Measurements from ENCODE around the gene MACO1. TPM values are rescaled to one million over a fixed set of nuclear protein-coding genes. Genes with fewer than 3 reads are reported as not detected.

The MACO1 gene
- total RNA-seq, 1 donor from 2014 or later = 29.1 TPM

- DNase-seq = no peak
Observed at GRCh38 chr1:25544243-25544764, 113.6 kb downstream of the MACO1 start.

GRCh38 chr1:25544819-25545218 lies 114.1 kb downstream of the MACO1 start:
- DNase-seq = peak; percentile 36

DNA sequence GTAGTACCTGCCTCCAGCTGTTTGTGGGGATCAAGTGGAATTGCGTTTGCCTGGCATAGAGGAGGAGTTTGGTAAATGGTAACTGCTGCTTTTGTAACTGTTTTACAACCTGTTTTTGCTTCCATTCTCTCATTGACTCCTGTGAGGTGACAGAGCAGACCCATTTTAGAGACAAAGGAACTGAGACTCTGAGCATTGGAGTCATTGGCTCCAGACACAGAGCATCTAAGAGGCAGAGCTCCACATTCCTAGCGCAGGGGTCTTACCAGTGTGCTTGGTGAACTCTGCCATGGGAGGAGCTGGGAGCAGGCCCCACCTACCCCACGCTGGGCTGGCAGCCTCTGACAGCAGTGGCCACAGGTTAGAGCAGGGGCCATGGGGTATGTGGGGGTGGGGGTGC lies 115.1 kb downstream of the MACO1 start:
- DNase-seq = no peak

GRCh38 chr1:25546193-25546592 lies 115.5 kb downstream of the MACO1 start:
- DNase-seq = no peak

GRCh38 chr1:25548601-25549000 lies 117.9 kb downstream of the MACO1 start:
- no peak for DNase-seq

GRCh38 chr1:25549273-25550154 lies 118.8 kb downstream of the MACO1 start:
- peak; percentile 48 for DNase-seq

Other genes with a start within 250 kb of the MACO1 start
- 46.1 and 56.8 TPM in 2 replicates for gene SYF2, start 198.4 kb upstream of the MACO1 start, total RNA-seq
- gene RSRP1, start 183.4 kb upstream of the MACO1 start, total RNA-seq = 111 and 342 TPM in 2 replicates
- 0.09 and 0.34 TPM in 2 replicates for gene RHD, start 158.4 kb upstream of the MACO1 start, total RNA-seq
- gene TMEM50A, start 92.6 kb upstream of the MACO1 start, total RNA-seq = 171 and 248 TPM in 2 replicates
- 0.34 and 0.93 TPM in 2 replicates for gene RHCE, start 10.1 kb upstream of the MACO1 start, total RNA-seq
- gene LDLRAP1, start 112.7 kb downstream of the MACO1 start, total RNA-seq = 22.0 and 31.8 TPM in 2 replicates
- gene MAN1C1, start 185.9 kb downstream of the MACO1 start, total RNA-seq = 2.5 and 3.1 TPM in 2 replicates

Measured in dermis blood vessel endothelial cell (primary cell).